Measurements from ENCODE around the gene PANX1.

- peak; percentile 32 for TF ChIP-seq CTCF (IDR thresholded peaks at IDR 0.05)
- TF ChIP-seq EZH2 (IDR thresholded peaks at IDR 0.05; ENCODE audit: borderline replicate concordance, insufficient read depth, low read depth, low read length, poor library complexity, severe bottlenecking): no peak
These were observed 43.2 kb downstream of the PANX1 start for GRCh38 chr11:94171693-94172440.

Measured in B cell (primary cell).